ENCODE measurements around the gene FLYWCH1. TPM values are rescaled to one million over a fixed set of nuclear protein-coding genes. Genes with fewer than 3 reads are reported as not detected.

FLYWCH1 gene
- total RNA-seq, 1 experiment from 2014 or later = 32.6 TPM

DNA sequence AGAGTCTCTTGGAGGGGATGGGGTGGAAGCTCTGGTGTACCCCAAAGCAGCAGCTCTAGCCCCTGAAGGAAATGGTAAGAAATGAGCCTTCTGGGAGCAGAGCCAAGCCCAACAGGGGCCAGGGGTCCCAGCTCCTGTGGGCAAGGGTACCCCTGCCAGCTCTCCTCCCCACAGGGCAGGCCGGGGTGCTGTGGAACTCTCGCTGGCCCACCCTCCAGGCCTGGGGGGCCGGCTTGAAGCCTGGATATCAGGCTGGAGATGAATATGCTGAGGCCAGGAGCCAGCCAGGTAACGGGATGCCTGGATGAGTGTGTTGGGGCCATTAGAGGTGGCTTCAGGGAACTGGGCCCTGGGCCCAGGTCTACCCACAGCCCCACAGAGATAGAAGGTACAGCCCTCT, 88.8 kb downstream of the FLYWCH1 start:
- no peak for TF ChIP-seq JAZF1 (CRISPR knock-in tag; IDR thresholded peaks at IDR 0.05)
- no peak for TF ChIP-seq NR2C2 (CRISPR knock-in tag; IDR thresholded peaks at IDR 0.05)
- no peak for TF ChIP-seq ATF1 (CRISPR knock-in tag; IDR thresholded peaks at IDR 0.05)
- TF ChIP-seq ZNF416 (CRISPR knock-in tag; IDR thresholded peaks at IDR 0.05) = no peak
- no peak for TF ChIP-seq CBFB (CRISPR knock-in tag; IDR thresholded peaks at IDR 0.05; ENCODE audit: low read depth)
- TF ChIP-seq ZBTB21 (CRISPR knock-in tag; IDR thresholded peaks at IDR 0.05; ENCODE audit: borderline replicate concordance) = no peak
- TF ChIP-seq, protein P1, sequence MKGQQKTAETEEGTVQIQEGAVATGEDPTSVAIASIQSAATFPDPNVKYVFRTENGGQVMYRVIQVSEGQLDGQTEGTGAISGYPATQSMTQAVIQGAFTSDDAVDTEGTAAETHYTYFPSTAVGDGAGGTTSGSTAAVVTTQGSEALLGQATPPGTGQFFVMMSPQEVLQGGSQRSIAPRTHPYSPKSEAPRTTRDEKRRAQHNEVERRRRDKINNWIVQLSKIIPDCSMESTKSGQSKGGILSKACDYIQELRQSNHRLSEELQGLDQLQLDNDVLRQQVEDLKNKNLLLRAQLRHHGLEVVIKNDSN (CRISPR knock-in tag; IDR thresholded peaks at IDR 0.05) = no peak
- ChIA-PET CTCF (interaction anchor here (0.9 to 13.4 kb wide), 15 partner anchors 9 to 162 kb away, joined by 3 to 355 read pairs (median 6); partner anchors contain the start of genes CLDN6, CLDN9, HCFC1R1 and THOC6), POLR2A (interaction anchor here (1.0 to 13.9 kb wide), 3 partner anchors 21 to 31 kb away, joined by 3 to 502 read pairs (median 3); partner anchors contain the start of genes CLDN6, HCFC1R1, THOC6 and TNFRSF12A)
- Mint-ChIP-seq H3K27ac (no peak overlapping the region), H3K9me3 (no peaks in the 10 kb centered on the region), H3K36me3 (no peaks in the 10 kb centered on the region), H3K27me3 (ENCODE audit: low read depth) (no peaks in the 10 kb centered on the region), H3K4me3 (no peak overlapping the region), H3K4me1 (peaks cover 8% of the 10 kb centered on the region)
- no peak for DNase-seq (ENCODE audit: low spot score)
- ATAC-seq = no peak

Other genes starting within 250 kb of the FLYWCH1 start
- 24.8 to 27.8 TPM (median 27.2 TPM) in 3 replicates for gene KCTD5, start 229.4 kb upstream of the FLYWCH1 start, total RNA-seq (2021)
- gene PRSS27, start 191.7 kb upstream of the FLYWCH1 start, total RNA-seq (2021) = 5.1 to 5.4 TPM (median 5.1 TPM) in 3 replicates
- 769 to 823 TPM (median 815 TPM) in 3 replicates for gene SRRM2, start 159.3 kb upstream of the FLYWCH1 start, total RNA-seq (2021)
- gene ELOB, start 134.7 kb upstream of the FLYWCH1 start, total RNA-seq (2021) = 252 to 267 TPM (median 267 TPM) in 3 replicates
- gene PRSS33, start 124.4 kb upstream of the FLYWCH1 start, total RNA-seq (2021) = 0.18 to 0.44 TPM (median 0.24 TPM) in 3 replicates
- not detected in 3 replicates for gene PRSS41, start 113.5 kb upstream of the FLYWCH1 start, total RNA-seq (2021)
- gene PRSS21, start 94.7 kb upstream of the FLYWCH1 start, total RNA-seq (2021) = 1.2 to 1.5 TPM (median 1.4 TPM) in 3 replicates
- gene ZG16B, start 81.6 kb upstream of the FLYWCH1 start, total RNA-seq (2021) = not detected in 3 replicates
- 2.3 to 3.9 TPM (median 3.0 TPM) in 3 replicates for gene PRSS22, start 53.8 kb upstream of the FLYWCH1 start, total RNA-seq (2021)
- gene FLYWCH2, start 28.7 kb upstream of the FLYWCH1 start, total RNA-seq (2021) = 19.7 to 25.0 TPM (median 20.7 TPM) in 3 replicates
- gene KREMEN2, start 52.3 kb downstream of the FLYWCH1 start, total RNA-seq (2021) = 7.5 to 8.6 TPM (median 8.5 TPM) in 3 replicates
- 21.1 to 32.4 TPM (median 21.5 TPM) in 3 replicates for gene PAQR4, start 57.4 kb downstream of the FLYWCH1 start, total RNA-seq (2021)
- 102 to 120 TPM (median 113 TPM) in 3 replicates for gene PKMYT1, start 68.5 kb downstream of the FLYWCH1 start, total RNA-seq (2021)
- 0.87 to 1.1 TPM (median 0.92 TPM) in 3 replicates for gene CLDN9, start 101.0 kb downstream of the FLYWCH1 start, total RNA-seq (2021)
- gene CLDN6, start 106.3 kb downstream of the FLYWCH1 start, total RNA-seq (2021) = 746 to 778 TPM (median 775 TPM) in 3 replicates
- 78.9 to 87.0 TPM (median 79.5 TPM) in 3 replicates for gene TNFRSF12A, start 108.4 kb downstream of the FLYWCH1 start, total RNA-seq (2021)
- gene HCFC1R1, start 112.0 kb downstream of the FLYWCH1 start, total RNA-seq (2021) = 76.0 to 84.0 TPM (median 83.2 TPM) in 3 replicates
- gene THOC6, start 112.1 kb downstream of the FLYWCH1 start, total RNA-seq (2021) = 76.5 to 94.2 TPM (median 88.7 TPM) in 3 replicates
- 27.3 to 28.5 TPM (median 28.2 TPM) in 3 replicates for gene BICDL2, start 125.0 kb downstream of the FLYWCH1 start, total RNA-seq (2021)
- gene MMP25, start 134.6 kb downstream of the FLYWCH1 start, total RNA-seq (2021) = 41.2 to 49.0 TPM (median 43.3 TPM) in 3 replicates
- gene IL32, start 153.7 kb downstream of the FLYWCH1 start, total RNA-seq (2021) = 3.5 to 4.7 TPM (median 3.6 TPM) in 3 replicates
- 263 to 286 TPM (median 271 TPM) in 3 replicates for gene ZSCAN10, start 187.4 kb downstream of the FLYWCH1 start, total RNA-seq (2021)
- 17.7 to 22.7 TPM (median 21.3 TPM) in 3 replicates for gene ZNF205, start 200.7 kb downstream of the FLYWCH1 start, total RNA-seq (2021)
- 8.9 to 11.6 TPM (median 10.3 TPM) in 3 replicates for gene ZNF213, start 223.1 kb downstream of the FLYWCH1 start, total RNA-seq (2021)

Measured in WTC11 (cell line).